Stimulated activated CD4-positive, alpha-beta T cell treated with anti-CD3 and anti-CD28 coated beads, Interleukin-2, amount 100 ng/mL, for 48 hours (primary cell): Measurements from ENCODE around the gene CDC42BPG.

Source experiments
- DNase-seq, 2 donors: peaks; one replicate each; pipeline ENCODE4 v3.0.0-alpha.2; 2020

CDC42BPG gene

DNA sequence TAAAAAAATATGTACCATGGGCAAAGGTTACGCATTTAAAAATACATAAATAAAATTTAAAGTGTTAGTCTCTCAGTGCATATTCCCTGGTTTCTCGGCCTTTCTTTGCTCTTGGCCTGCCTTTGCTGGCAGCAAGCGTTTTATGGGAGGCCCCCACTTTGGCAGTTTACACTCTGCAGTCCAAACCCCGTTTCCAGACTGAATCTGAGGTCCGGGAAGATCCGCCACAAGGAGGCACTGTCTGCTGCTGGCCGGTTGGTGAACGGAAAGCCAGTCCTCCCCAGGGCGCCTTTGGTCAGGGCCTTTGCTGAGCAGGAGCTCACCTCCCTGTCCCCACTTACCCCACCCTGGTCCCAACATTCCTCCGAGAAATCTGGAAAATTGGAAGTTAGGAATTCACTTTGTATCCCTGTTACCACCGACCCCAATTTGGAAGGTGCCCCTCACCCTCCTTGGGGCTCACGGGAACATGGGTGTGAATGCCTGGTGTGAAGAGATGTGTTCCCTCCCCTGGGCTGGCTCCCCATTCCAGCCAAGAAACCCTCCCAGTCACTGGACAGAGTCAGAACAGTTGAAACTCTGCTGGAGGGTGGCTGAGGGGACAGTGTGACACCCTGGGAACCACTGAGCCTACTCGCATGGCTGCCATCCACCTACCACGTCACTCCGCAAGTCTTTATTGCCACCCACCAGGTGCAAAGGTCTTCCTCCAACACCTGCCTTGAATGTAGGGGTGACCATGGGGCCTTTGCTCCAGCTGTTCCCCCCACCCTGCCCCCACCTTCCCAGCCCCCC lies 56.7 kb downstream of the CDC42BPG start:
- peak in 1 of 2 donors; percentile 55 for DNase-seq

DNA sequence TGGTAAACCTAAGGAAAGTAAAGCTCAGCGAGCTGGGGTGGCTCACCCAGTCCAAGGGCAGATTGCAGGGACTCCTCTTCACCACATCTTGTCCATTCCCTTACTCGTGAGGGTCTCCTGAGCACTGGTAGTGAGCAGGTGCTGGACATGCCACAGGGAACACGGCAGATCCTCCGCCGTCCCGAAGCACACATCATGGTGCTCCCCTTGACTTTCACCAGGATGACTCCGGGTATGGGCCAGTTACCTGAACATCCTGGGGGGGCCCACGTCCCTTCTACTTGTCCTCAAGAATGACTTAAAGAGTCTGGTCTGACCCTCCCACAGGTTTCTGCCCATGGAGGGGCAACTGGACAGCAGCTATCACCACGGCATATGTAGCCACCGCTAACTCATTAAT lies 58.1 kb downstream of the CDC42BPG start:
- no peak for DNase-seq

DNA sequence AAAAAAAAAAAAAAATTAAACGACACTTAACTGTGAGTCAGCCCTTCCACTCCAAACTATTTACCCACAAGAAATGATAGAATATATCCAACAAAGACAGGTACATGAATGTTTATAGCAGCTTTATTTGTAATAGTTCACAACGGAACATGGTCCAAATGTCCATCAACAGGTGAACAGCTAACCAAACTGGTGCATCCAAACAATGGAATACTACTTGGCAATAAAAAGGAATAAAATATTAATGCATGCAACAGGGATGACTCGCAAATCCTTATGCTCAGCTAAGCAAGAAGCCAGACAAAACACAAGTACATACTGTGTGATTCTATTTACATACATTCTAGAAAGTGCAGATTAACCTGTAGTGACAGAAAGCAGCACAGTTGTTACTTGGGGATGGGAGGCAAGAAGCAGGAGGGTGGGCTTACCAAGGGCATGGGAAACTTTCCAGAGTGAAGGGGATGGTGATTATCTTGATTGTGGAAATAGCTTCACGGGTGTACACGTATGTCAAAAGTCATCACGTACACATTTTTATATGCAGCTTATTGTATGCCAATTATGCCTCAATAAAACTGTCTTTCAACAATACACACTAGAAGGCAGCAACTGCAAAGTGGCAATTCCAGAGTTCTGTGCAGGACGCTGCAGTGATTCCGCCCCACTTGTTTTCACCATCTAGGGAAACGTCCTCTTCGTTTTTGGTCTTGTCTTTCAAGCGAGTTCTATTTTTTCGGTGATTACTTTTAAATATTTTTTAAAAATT lies 59.5 kb downstream of the CDC42BPG start:
- DNase-seq = no peak

DNA sequence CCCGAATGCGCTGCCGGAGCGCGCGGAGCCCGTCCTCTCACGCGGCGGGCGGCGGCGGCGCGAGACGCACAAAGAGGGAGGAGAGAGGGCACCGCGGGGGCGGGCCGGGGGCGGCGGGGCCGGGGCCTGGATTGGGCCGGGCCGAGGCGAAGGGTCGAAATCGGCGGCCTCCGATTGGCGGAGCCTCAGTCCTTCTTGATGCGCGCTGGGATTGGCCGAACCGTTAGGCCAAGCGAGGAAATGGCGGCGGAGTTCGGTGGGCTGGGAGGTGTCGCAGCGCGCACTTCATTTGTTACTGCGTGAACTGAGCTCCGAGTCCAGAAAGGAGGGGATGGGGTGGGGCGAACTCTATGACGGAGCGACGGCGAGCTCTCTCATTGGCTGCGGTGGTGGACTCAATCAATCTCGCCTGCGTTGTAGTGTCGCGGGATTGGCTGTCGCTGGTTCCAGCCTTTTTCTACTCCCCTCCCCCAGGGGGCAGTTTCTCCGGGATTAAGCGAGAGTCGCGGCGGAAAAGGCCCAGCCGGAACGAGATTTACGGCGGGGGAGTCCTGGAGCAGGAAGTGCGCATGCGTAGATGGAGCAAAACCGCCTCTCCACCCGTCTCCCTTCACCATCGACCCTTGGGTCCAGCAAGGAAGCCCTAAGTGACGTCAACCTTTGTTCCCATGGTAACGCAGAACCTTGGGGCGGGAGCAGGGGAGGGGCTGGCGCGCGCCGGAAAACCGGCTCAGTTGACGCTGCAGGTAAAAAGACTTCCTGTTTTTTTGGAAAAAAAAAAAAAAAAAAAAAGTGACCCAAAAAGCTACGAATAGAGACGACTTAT lies 65.8 kb downstream of the CDC42BPG start, which contains the start of gene SF1:
Gene SF1 (minus strand): TSS at position 70 of the 826 bp plus-strand sequence. CDS start 150 bp downstream, outside the sequence.
- DNase-seq = peak; percentile 95 to 97

DNA sequence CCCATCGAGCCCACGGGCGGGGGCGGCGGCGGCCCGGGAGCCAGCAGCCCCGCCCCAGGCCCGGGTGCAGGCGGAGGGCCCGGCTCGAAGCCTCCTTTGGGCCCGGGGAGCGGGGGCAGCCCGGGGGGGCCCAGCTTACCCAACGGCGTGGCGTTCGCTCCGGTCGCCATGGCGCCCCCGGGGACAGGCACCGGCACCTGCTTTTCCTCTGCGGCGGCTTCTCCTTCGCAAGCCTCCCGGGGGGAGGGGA lies 66.3 kb downstream of the CDC42BPG start:
- no peak for DNase-seq

DNA sequence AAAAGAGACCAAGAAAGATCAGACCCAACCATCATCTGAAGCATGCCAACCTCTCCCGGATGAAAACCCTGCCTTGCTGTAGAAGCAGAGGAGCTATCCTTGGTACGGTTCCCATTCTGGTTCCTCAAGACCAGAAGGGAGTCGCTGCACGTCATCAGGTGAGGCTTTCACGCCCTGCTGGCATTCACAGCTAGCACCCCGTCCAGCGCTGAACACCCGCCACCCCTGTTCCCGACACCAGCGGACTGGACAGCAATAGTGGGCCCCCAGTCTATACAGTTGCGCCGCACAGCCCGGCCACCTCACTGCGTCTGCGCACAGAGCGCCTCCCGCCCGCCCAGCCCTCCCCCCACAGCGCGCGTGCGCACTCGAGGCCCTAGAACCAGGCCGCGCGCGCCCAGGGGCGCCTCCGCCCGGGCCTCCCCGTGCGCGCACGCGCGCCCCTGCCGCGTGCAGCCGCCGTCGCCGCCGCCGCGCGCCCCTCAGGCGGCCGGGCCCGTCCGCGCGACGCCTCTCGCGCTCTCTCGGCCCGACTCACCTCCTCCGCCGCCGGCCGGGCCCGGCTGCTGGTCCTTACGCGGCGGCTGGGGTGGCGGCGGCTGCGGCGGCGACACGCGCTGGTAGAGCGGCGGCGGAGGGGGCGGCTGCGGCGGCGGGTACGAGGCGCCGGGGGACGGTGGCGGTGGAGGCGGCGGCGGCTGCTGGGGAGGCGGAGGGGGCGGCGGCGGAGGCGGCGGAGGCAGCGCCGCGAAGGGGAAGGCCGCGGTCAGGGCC lies 66.8 kb downstream of the CDC42BPG start:
- peak; percentile 70 to 79 for DNase-seq

DNA sequence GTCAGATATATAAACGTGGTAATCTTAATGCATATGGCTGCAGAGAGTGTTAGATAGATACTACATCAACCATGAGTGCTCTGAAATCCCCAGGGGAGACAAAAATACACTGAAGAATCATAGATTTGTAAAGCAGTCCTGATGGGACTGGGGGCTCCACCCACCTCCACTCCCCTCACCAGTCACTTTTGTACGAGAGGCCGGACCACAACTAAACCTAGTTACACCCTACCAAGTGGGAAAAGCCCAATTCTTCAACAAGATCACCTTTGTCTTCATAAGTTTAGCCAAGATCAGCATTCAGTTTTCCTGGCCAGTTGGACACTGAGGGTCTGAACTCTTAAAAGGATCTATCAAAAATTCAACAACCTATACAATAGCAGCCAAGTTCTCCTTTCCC lies 67.6 kb downstream of the CDC42BPG start:
- no peak for DNase-seq

DNA sequence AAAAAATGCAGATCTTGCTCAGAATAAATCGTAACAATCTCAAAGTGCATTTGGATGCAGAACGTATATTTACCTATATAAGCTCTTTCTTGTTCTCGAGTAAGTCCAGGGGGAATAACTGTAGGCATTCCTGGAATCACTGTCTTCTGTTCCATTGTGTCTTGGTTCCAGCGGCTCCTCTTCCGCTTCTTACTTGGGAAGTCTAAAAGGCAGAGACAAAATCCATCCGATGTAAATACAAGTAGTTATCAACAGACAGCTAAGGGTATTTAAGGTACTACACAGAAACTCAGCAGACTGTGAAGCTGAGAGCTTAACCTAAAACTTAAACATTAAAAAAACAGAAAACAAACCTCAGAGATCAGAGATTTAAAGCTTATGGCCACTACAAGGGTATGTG lies 68.0 kb downstream of the CDC42BPG start:
- DNase-seq = no peak

DNA sequence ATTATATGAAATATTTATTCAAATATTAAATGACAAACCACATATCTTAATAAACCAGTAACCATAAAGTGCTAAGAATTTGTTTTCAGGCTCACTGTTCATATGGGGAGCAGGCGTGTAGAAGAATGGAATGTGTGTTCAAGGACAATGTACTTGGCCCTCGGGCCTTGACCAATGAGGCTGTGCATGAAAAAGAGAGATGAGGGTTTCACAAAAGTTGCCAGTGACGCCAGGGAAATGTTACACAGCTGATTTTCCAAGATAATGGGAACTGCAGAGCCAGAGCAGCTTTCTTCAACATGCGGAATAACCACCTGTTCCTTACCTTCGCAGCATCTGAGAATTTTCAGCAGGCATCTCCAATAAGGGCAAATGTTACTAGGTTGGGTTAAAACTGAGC lies 70.3 kb downstream of the CDC42BPG start:
- DNase-seq = no peak
